Peyer's patch (tissue), 4 donors: Measurements from ENCODE around the gene PRLH.

ENCODE experiments used
- POLR2A ChIP-seq, 2 donors: fragments of 450-650 bp; IDR thresholded peaks; one replicate each; pipeline ENCODE4 v1.5.1; 2017; ENCODE audit warnings: antibody characterized with exemption in 2 of 2, mild to moderate bottlenecking in 2 of 2, moderate library complexity in 2 of 2
- TF ChIP-seq, protein P1 (sequence below), 6 experiments: fragments of 450-650 bp in 4 of 6; fragments of 200-600 bp in 2 of 6; sonication (generic) in 1 of 6; IDR thresholded peaks; one replicate each; pipeline ENCODE4 v1.5.1; 2017 to 2019; ENCODE audit warnings: antibody characterized with exemption in 6 of 6, mild to moderate bottlenecking in 3 of 6, moderate library complexity in 1 of 6

DNA sequence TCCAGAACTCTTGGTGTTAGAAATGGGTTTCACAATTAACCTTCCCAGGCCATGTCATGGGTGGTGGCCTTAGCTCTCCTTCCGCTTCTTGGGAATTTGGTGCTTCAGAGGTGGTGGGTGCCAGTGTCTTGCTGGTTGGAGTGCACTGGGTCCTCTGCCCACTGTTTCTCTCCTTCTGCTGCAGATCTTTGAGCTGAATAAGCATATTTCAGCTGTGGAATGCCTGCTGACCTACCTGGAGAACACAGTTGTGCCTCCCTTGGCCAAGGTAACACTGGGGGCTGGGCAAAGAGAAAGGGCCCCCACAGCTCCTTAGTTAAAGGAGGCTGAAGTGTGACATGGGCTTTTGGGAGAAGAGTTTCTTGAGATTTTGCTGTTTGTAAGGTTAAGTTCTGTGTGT, 32.0 kb upstream of the PRLH start:
- TF ChIP-seq, protein P1, sequence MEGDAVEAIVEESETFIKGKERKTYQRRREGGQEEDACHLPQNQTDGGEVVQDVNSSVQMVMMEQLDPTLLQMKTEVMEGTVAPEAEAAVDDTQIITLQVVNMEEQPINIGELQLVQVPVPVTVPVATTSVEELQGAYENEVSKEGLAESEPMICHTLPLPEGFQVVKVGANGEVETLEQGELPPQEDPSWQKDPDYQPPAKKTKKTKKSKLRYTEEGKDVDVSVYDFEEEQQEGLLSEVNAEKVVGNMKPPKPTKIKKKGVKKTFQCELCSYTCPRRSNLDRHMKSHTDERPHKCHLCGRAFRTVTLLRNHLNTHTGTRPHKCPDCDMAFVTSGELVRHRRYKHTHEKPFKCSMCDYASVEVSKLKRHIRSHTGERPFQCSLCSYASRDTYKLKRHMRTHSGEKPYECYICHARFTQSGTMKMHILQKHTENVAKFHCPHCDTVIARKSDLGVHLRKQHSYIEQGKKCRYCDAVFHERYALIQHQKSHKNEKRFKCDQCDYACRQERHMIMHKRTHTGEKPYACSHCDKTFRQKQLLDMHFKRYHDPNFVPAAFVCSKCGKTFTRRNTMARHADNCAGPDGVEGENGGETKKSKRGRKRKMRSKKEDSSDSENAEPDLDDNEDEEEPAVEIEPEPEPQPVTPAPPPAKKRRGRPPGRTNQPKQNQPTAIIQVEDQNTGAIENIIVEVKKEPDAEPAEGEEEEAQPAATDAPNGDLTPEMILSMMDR (IDR thresholded peaks at IDR 0.05): no peak
- TF ChIP-seq POLR2A (IDR thresholded peaks at IDR 0.05): no peak
